Rectal smooth muscle tissue (tissue), 1 donor: ENCODE results near the gene GANC.

Experiments used
- H3K27ac ChIP-seq: one replicate; pipeline ENCODE4 v1.7.0; 2013; ENCODE audit warnings: low read depth, low read length, inconsistent platforms
- H3K27me3 ChIP-seq: one replicate; pipeline ENCODE4 v1.7.0; 2013; ENCODE audit warnings: low read length; ENCODE audit not compliant: control insufficient read depth, insufficient read depth
- H3K36me3 ChIP-seq: one replicate; pipeline ENCODE4 v1.7.0; 2013; ENCODE audit warnings: low read length; ENCODE audit not compliant: control insufficient read depth, insufficient read depth
- H3K4me1 ChIP-seq: one replicate; pipeline ENCODE4 v1.7.0; 2013; ENCODE audit warnings: low read length; ENCODE audit not compliant: control insufficient read depth, insufficient read depth
- H3K4me3 ChIP-seq: one replicate; pipeline ENCODE4 v1.7.0; 2013; ENCODE audit warnings: low read length
- H3K9ac ChIP-seq: one replicate; pipeline ENCODE4 v1.7.0; 2013; ENCODE audit warnings: low read length

GANC gene

DNA sequence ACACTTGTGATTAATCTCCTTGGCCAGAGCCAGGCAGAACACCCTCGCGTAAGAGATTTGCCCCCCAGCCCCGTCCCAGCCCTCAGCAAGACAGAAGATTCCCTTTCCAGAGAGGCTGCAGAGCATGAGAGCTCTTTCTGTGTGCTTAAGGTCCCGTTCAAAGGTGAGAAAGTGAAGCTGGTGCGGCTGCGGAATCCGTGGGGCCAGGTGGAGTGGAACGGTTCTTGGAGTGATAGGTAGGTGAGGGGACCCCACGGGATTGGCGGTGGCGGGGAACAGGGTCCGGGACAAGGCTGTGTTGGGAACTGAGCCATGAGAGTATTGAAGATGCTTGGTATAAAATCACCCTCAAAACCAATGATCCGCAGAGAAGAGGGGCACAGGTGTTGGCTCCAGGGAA lies 121.1 kb downstream of the GANC start:
- H3K4me1 ChIP-seq: no peaks in the 10 kb centered on the region
- H3K36me3 ChIP-seq: no peaks in the 10 kb centered on the region
- no peak overlapping the region for H3K27ac ChIP-seq
- no peak overlapping the region for H3K4me3 ChIP-seq
- no peaks in the 10 kb centered on the region for H3K27me3 ChIP-seq
- no peak overlapping the region for H3K9ac ChIP-seq

- Histone ChIP-seq H3K27ac (no peak overlapping the region), H3K27me3 (no peaks in the 10 kb centered on the region), H3K36me3 (peaks cover 4% of the 10 kb centered on the region), H3K9ac (no peak overlapping the region), H3K4me3 (no peak overlapping the region), H3K4me1 (no peaks in the 10 kb centered on the region)
Measured at GRCh38 chr15:42395838-42396237, 122.8 kb downstream of the GANC start.

DNA sequence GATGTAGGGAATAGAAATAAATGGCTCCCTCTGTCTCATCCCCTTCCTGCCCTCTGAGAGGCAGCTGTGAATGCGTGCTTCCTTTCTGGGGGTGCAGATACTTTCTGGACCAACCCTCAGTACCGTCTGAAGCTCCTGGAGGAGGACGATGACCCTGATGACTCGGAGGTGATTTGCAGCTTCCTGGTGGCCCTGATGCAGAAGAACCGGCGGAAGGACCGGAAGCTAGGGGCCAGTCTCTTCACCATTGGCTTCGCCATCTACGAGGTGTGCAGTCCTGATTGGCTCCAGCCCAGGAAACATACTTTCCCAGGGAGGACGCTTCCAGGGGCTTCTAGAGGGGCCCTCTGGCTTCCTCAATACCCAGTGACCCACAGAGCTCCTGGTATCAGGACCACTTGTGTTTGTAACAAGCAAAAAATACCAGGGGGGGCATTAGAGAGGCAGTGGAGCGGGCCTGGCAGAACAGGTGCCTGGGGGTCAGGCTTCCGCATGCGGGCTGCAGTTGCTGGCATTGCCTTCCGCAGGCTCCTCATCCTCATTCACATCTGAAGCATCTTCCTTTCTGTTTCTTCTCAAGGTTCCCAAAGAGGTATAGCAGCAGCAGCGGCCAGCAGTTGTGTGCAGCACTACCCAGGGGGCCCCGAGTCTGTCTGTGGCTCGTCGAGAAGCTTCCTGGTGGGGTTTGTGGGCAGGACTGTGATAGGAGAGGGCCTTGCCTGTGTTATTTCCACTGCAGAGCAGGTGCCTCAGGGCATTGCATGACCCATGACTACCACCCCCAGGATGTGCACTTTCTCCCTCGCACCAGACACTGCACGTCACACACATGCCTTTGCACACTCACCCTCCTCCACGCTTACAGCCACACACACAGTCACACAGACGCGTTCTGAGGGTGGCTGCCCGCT lies 128.8 kb downstream of the GANC start:
- Histone ChIP-seq H3K27me3 (no peaks in the 10 kb centered on the region), H3K9ac (no peak overlapping the region), H3K36me3 (peaks cover 10% of the 10 kb centered on the region), H3K27ac (no peak overlapping the region), H3K4me3 (no peak overlapping the region), H3K4me1 (no peaks in the 10 kb centered on the region)

GRCh38 chr15:42402455-42403205 lies 129.6 kb downstream of the GANC start:
- Histone ChIP-seq H3K4me3 (no peak overlapping the region), H3K9ac (no peak overlapping the region), H3K27ac (no peak overlapping the region), H3K4me1 (no peaks in the 10 kb centered on the region), H3K36me3 (peaks cover 10% of the 10 kb centered on the region), H3K27me3 (no peaks in the 10 kb centered on the region)

DNA sequence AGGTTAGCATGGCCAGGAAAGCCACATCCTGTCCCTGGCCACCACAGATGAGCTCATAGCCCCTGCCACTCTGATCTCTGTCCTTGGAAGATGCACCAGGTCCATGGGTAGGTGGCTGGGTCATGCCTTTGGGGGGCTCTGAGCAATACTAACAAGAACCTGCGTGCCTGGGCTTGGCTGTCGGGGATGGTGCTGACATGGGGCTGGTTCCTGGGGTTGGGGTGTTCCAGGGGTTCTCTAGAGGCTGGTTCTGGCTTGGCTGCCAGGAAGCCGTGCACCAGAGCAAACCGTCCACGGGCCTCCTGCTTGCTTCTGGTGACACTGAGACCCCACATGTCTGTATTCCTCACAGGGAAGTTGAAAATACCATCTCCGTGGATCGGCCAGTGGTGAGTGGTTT lies 130.4 kb downstream of the GANC start:
- Histone ChIP-seq H3K4me3 (no peak overlapping the region), H3K27ac (no peak overlapping the region), H3K36me3 (peaks cover 10% of the 10 kb centered on the region), H3K27me3 (no peaks in the 10 kb centered on the region), H3K9ac (no peak overlapping the region), H3K4me1 (no peaks in the 10 kb centered on the region)

GRCh38 chr15:42404461-42405235 lies 131.6 kb downstream of the GANC start:
- no peak overlapping the region for H3K27ac ChIP-seq
- no peak overlapping the region for H3K4me3 ChIP-seq
- H3K4me1 ChIP-seq: no peaks in the 10 kb centered on the region
- H3K36me3 ChIP-seq: peaks cover 6% of the 10 kb centered on the region
- no peaks in the 10 kb centered on the region for H3K27me3 ChIP-seq
- H3K9ac ChIP-seq: no peak overlapping the region

DNA sequence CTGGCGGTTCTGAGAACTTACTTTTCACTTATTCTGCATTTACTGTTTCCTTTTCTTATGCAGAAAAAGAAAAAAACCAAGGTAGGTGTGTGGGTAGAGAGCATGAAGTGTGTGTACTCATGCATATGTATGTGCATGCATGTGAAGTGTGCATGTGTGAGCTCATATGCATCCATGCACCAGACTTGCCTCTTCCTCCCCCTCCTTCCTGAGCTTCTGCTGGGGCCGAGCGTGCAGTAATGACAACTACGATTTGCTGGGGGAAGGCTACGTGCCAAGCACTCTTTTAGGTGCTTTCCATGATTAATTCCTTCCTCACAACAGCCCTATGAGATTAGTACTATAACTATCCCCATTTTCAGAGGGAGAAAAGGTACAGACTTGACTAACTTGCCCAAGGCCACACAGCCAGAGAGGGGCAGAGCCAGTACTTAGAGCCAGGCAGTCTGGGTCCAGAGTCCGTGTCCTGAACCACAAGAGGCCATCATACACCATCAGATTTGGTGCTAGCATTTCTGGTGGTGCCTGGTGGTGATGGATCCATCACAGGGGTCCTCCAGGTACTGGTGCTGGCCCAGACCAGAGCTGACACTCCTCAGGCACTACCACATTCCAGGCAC lies 133.0 kb downstream of the GANC start:
- H3K36me3 ChIP-seq: peaks cover 7% of the 10 kb centered on the region
- no peak overlapping the region for H3K4me3 ChIP-seq
- H3K27ac ChIP-seq: no peak overlapping the region
- H3K4me1 ChIP-seq: no peaks in the 10 kb centered on the region
- H3K9ac ChIP-seq: no peak overlapping the region
- no peaks in the 10 kb centered on the region for H3K27me3 ChIP-seq
